ACC112 (cell line): ENCODE measurements around the gene EOLA1.
"Not testable (repeated sequence)": the region's sequence is repeated elsewhere in the genome, so short reads cannot be mapped to it uniquely, and the experiment has no call there.

ENCODE experiments used
- H2AFZ ChIP-seq: fragments of 200-600 bp; sonication (generic); one replicate; pipeline ENCODE4 v1.6.0; 2017; ENCODE audit warnings: antibody characterized with exemption, low read length; ENCODE audit not compliant: unreplicated experiment
- H3K27ac ChIP-seq: fragments of 200-600 bp; sonication (generic); 2 replicates; pipeline ENCODE4 v1.5.1; 2014; ENCODE audit warnings: low read depth, mild to moderate bottlenecking, antibody characterized with exemption, low read length, moderate library complexity
- H3K27me3 ChIP-seq: fragments of 200-600 bp; sonication (generic); 2 replicates; pipeline ENCODE4 v1.6.1; 2014; ENCODE audit warnings: mild to moderate bottlenecking, antibody characterized with exemption, low read length, moderate library complexity, mixed read lengths; ENCODE audit not compliant: insufficient read depth
- H3K36me3 ChIP-seq: fragments of 200-600 bp; sonication (generic); 2 replicates; pipeline ENCODE4 v1.6.1; 2016; ENCODE audit warnings: mild to moderate bottlenecking, antibody characterized with exemption, low read length, moderate library complexity, mixed read lengths; ENCODE audit not compliant: insufficient read depth
- H3K4me1 ChIP-seq: fragments of 200-600 bp; sonication (generic); one replicate; pipeline ENCODE4 v1.6.1; 2016; ENCODE audit warnings: low read length, mixed read lengths; ENCODE audit not compliant: insufficient read depth, unreplicated experiment, control insufficient read depth
- H3K4me3 ChIP-seq: fragments of 200-600 bp; sonication (generic); 2 replicates; pipeline ENCODE4 v1.5.1; 2014; ENCODE audit warnings: mild to moderate bottlenecking, low read depth, low read length
- H3K79me2 ChIP-seq: fragments of 200-600 bp; sonication (generic); one replicate; pipeline ENCODE4 v1.6.0; 2016; ENCODE audit warnings: low read length; ENCODE audit not compliant: control insufficient read depth, unreplicated experiment, insufficient read depth

The EOLA1 gene

DNA sequence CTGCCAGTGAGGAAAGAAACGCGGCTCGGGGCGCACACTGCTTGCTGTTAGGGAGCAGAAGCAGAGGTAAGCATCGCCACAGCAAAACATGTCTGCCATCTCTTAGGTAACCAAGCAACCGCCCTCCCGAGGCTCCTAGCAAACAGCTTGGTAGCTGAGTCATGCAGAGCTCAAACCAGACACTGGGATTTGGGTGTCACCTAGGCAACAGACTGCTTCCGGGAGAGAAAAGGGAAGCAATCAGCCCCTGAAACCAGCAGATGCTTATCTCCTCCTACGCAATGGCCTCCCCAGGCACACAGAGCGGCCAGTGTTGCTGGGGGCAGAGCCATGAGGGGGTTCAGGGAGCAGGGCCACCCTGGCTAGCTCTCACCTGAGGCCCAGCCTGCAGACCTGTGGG lies 37.4 kb upstream of the EOLA1 start:
- not testable (repeated sequence) for H3K36me3 ChIP-seq, H3K27me3 ChIP-seq, H3K4me3 ChIP-seq, H3K79me2 ChIP-seq, H3K4me1 ChIP-seq, H2AFZ ChIP-seq
- H3K27ac ChIP-seq, result peak overlapping the region; percentile 83

DNA sequence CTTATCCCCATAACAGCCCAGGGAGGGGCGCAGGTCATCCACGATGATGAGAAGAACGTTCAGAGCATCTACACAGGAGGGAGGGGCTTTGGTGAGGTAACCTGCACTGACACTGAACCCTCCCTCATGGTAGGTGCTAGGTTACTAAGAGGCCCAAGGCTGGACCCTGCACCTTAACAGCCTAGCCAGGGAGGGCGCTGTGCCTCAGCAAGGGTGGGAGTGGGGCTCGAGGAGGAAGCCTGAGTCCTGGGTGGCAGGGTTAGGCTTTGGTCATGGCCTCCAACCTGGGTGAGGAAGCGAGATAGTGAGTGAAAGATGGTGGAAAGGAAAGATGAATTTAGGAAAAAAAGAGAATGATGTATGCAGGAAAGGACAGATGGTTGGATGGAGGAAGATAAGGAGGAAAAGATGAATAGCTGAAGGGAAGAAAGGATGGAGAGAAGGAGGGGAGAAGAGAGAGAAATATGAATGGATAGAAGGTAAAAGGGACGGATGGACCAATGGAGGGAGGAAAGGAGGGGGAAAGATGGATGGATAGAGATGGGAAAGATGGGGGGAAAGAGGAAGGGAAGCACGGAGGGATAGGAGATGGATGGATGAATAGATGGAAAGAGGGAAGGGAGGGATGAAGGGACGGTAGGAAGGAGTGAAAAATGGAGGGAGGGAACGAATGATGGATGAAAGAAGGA lies 36.4 kb upstream of the EOLA1 start:
- Histone ChIP-seq H3K27me3 (no peaks in the 10 kb centered on the region), H3K4me3 (peak overlapping the region; percentile 84), H2AFZ (no peak overlapping the region), H3K36me3 (no peaks in the 10 kb centered on the region; the same call in 1 of the 2 replicates), H3K79me2 (peaks cover 10% of the 10 kb centered on the region), H3K27ac (peak overlapping the region; percentile 83), H3K4me1 (peaks cover 7% of the 10 kb centered on the region)

GRCh38 chrX:149504915-149505651 lies 35.7 kb upstream of the EOLA1 start, which contains the start of gene IDS:
Gene IDS, minus strand, starts transcription at chrX:149505306. Its CDS starts 169 bp downstream, at chrX:149505137.
- peak within 1 kb of the TSS; percentile 84 for H3K4me3 ChIP-seq
- H3K27ac ChIP-seq, result peak within 1 kb of the TSS; percentile 83
- H2AFZ ChIP-seq, result no peak within 1 kb of the TSS
- H3K27me3 ChIP-seq, result no peaks in the 10 kb centered on the region
- peaks cover 7% of the 10 kb centered on the region for H3K4me1 ChIP-seq
- no peaks in the 10 kb centered on the region; the same call in 1 of the 2 replicates for H3K36me3 ChIP-seq
- H3K79me2 ChIP-seq, result peaks cover 10% of the 10 kb centered on the region

DNA sequence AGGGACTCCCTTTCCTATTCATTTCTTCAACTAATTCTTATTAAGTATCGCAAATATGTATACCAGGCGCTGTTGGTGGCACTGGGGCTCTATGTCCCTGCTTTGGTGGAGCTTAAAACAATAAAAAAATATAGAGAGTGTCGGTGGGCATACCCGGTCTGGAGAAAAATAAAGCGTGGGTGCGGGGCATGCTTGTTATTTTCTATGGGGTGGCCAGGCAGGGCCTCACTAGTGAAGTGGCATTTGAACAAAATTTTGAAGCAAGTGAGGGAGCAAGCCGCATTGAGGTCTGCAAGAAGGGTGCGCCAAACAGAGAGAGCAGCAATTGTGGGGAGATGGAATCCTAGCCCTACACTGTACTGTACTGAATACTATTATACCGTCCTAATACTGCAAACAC lies 35.1 kb upstream of the EOLA1 start:
- Histone ChIP-seq H3K36me3 (no peaks in the 10 kb centered on the region; the same call in 1 of the 2 replicates), H3K27ac (no peak overlapping the region), H3K4me3 (peak overlapping the region; percentile 84; the same call in 1 of the 2 replicates), H3K4me1 (peaks cover 7% of the 10 kb centered on the region), H3K79me2 (peaks cover 10% of the 10 kb centered on the region), H2AFZ (no peak overlapping the region), H3K27me3 (no peaks in the 10 kb centered on the region)

DNA sequence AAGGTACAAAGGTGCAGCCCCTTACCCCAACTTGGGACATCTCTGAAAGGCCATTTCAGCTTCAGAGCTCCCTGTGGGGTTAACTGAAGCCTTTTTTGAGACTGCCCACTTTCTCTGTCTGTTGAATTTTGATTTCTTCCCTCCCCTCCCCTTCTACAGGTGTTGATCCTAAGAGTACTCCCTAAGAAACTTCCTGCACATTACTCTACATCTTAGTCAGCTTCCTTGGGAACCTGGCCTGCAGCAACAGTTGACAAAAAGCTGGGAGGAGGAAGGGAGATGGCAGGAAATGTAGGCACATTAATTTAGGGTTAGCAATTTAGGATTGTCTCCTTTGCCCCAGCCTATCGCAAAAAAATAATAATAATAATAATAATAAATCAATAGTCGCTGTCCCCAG lies 34.5 kb upstream of the EOLA1 start:
- H3K79me2 ChIP-seq, result peaks cover 10% of the 10 kb centered on the region
- H3K4me3 ChIP-seq, result no peak overlapping the region
- no peaks in the 10 kb centered on the region; the same call in 1 of the 2 replicates for H3K36me3 ChIP-seq
- no peaks in the 10 kb centered on the region for H3K27me3 ChIP-seq
- peaks cover 10% of the 10 kb centered on the region for H3K4me1 ChIP-seq
- H2AFZ ChIP-seq, result no peak overlapping the region
- no peak overlapping the region for H3K27ac ChIP-seq

GRCh38 chrX:149508467-149508866 lies 32.3 kb upstream of the EOLA1 start:
- no peaks in the 10 kb centered on the region for H3K36me3 ChIP-seq
- no peak overlapping the region for H3K4me3 ChIP-seq
- no peak overlapping the region for H3K27ac ChIP-seq
- no peaks in the 10 kb centered on the region for H3K27me3 ChIP-seq
- peaks cover 10% of the 10 kb centered on the region for H3K79me2 ChIP-seq
- no peak overlapping the region for H2AFZ ChIP-seq
- H3K4me1 ChIP-seq, result peaks cover 7% of the 10 kb centered on the region

GRCh38 chrX:149510386-149510785 lies 30.4 kb upstream of the EOLA1 start:
- Histone ChIP-seq H3K4me1 (peaks cover 5% of the 10 kb centered on the region), H3K27me3 (no peaks in the 10 kb centered on the region), H2AFZ (no peak overlapping the region), H3K27ac (no peak overlapping the region), H3K36me3 (no peaks in the 10 kb centered on the region), H3K4me3 (no peak overlapping the region), H3K79me2 (no peaks in the 10 kb centered on the region)

DNA sequence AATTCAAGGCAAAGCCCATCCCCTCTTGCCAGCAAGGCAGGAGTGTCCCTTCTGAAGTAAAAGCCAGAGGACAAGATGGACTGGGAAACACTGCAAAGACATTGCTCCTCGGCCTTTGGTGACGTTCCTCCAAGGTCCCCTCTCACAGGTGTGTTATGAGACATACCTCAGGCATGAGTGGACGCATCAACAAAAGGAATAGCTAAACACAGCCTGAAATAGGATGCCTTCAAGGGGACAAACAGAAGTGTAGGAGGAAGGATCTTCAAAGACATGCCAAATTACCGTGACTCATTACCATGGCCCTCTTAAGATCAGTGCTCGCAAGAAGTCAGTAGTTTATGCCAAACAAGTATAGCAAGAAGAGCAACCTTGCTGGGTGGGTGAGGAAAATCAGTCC lies 29.7 kb upstream of the EOLA1 start:
- peaks cover 3% of the 10 kb centered on the region for H3K4me1 ChIP-seq
- H3K27me3 ChIP-seq, result no peaks in the 10 kb centered on the region
- no peak overlapping the region for H3K27ac ChIP-seq
- H3K79me2 ChIP-seq, result no peaks in the 10 kb centered on the region
- H3K4me3 ChIP-seq, result no peak overlapping the region
- H2AFZ ChIP-seq, result no peak overlapping the region
- H3K36me3 ChIP-seq, result no peaks in the 10 kb centered on the region

DNA sequence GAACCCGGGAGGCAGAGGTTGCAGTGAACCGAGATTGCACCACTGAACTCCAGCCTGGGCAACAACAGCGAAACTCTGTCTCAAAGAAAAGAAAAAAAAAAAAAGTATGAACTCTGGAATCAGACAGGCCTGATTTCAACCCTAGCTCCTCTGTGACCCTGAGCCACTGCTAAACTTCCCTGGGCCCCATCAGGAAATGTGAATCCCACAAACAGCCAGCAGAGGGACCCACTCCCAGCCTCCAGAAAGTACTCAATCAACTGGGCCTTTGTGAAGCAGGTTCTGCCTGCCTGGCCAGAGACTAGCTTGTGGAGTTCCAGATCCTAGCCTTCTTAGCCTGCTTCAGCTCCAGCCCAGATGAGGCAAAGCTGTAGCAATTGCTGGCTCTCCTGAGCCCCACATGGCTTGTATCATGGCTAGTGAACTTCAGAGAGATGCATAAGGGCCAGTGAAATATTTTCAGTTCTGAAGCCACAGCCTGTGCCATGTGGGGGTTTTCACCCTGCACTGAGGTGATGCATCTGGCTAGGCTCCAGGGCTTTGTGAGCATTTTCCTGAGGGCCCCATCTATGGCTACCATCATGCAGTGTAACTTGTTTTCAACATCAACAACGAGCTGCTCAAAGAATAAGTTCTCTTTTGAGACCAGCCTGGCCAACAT lies 28.5 kb upstream of the EOLA1 start:
- H3K4me3 ChIP-seq, result no peak overlapping the region
- no peak overlapping the region for H3K27ac ChIP-seq
- H3K36me3 ChIP-seq, result no peaks in the 10 kb centered on the region
- no peaks in the 10 kb centered on the region for H3K79me2 ChIP-seq
- no peaks in the 10 kb centered on the region for H3K27me3 ChIP-seq
- peaks cover 3% of the 10 kb centered on the region for H3K4me1 ChIP-seq
- H2AFZ ChIP-seq, result no peak overlapping the region

DNA sequence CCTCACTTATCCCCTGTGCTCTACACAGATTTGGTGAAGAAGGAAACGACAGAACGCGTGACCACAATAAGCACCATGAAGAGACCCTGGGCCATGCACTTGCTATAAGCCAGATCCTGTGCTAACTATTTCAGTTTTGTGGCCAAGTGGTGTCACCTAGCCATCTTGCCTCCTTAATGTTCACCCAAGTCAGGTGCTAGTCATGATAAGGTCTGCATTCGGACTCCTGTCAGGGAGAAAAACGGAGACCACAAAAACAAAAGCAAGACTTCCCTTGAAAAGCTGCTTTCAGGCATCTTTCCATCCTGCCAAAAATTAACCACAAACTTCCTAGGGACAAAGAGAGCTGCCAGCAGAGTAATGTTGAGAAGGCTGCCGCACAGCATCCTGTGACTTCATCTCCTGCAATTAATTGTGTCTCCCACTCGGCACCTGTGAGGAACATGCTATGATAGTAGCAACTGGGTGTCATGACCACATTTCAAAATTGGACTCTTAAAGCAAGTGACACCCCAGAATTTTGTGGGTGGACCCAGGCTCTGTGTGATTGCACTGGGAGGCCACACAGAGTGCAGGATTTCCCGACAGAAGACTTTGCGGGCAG lies 26.9 kb upstream of the EOLA1 start:
- no peaks in the 10 kb centered on the region for H3K79me2 ChIP-seq
- H3K36me3 ChIP-seq, result no peaks in the 10 kb centered on the region
- H3K4me1 ChIP-seq, result peaks cover 3% of the 10 kb centered on the region
- no peaks in the 10 kb centered on the region for H3K27me3 ChIP-seq
- no peak overlapping the region for H2AFZ ChIP-seq
- no peak overlapping the region for H3K4me3 ChIP-seq
- H3K27ac ChIP-seq, result no peak overlapping the region
